Stimulated activated naive CD8-positive, alpha-beta T cell treated with anti-CD3 and anti-CD28 coated beads, Interleukin-15, Interleukin-2, amounts not matched to agents 100 ng/mL and 50 ng/mL, for 24 hours (primary cell): ENCODE measurements around the gene LNP1.
"Not testable (repeated sequence)": the region's sequence is repeated elsewhere in the genome, so short reads cannot be mapped to it uniquely, and the experiment has no call there.

ENCODE experiments used
- H3K27ac Mint-ChIP-seq: one replicate; pipeline ENCODE4 v1.8.0; 2021; ENCODE audit warnings: mild to moderate bottlenecking, mixed read lengths
- H3K27me3 Mint-ChIP-seq: one replicate; pipeline ENCODE4 v1.8.0; 2021; ENCODE audit warnings: mixed read lengths
- H3K36me3 Mint-ChIP-seq: one replicate; pipeline ENCODE4 v1.8.0; 2021; ENCODE audit warnings: low read depth, mixed read lengths
- H3K4me1 Mint-ChIP-seq: one replicate; pipeline ENCODE4 v1.8.0; 2021; ENCODE audit warnings: low read depth, mixed read lengths
- H3K4me3 Mint-ChIP-seq: one replicate; pipeline ENCODE4 v1.8.0; 2021; ENCODE audit warnings: mild to moderate bottlenecking, mixed read lengths
- H3K9me3 Mint-ChIP-seq: one replicate; pipeline ENCODE4 v1.8.0; 2021; ENCODE audit warnings: mixed read lengths

Gene LNP1

GRCh38 chr3:100467133-100467532 lies 65.8 kb downstream of the LNP1 start:
- Mint-ChIP-seq H3K27ac (no peak overlapping the region), H3K36me3 (no peaks in the 10 kb centered on the region), H3K4me1 (peaks cover 4% of the 10 kb centered on the region), H3K9me3 (peaks cover 10% of the 10 kb centered on the region), H3K27me3 (peaks cover 3% of the 10 kb centered on the region), H3K4me3 (no peak overlapping the region)

GRCh38 chr3:100468676-100469075 lies 67.3 kb downstream of the LNP1 start:
- peaks cover 10% of the 10 kb centered on the region for H3K9me3 Mint-ChIP-seq
- peaks cover 1% of the 10 kb centered on the region for H3K27me3 Mint-ChIP-seq
- peaks cover 4% of the 10 kb centered on the region for H3K4me1 Mint-ChIP-seq
- no peaks in the 10 kb centered on the region for H3K36me3 Mint-ChIP-seq
- H3K27ac Mint-ChIP-seq = no peak overlapping the region
- no peak overlapping the region for H3K4me3 Mint-ChIP-seq

- Mint-ChIP-seq H3K9me3 (peaks cover 10% of the 10 kb centered on the region), H3K4me3 (no peak overlapping the region), H3K27me3 (no peaks in the 10 kb centered on the region), H3K4me1 (peaks cover 4% of the 10 kb centered on the region), H3K27ac (no peak overlapping the region), H3K36me3 (no peaks in the 10 kb centered on the region)
These were observed 69.6 kb downstream of the LNP1 start for GRCh38 chr3:100470951-100471350.

- peaks cover 10% of the 10 kb centered on the region for H3K9me3 Mint-ChIP-seq
- H3K4me1 Mint-ChIP-seq = peaks cover 4% of the 10 kb centered on the region
- H3K36me3 Mint-ChIP-seq = no peaks in the 10 kb centered on the region
- H3K27ac Mint-ChIP-seq = no peak overlapping the region
- no peak overlapping the region for H3K4me3 Mint-ChIP-seq
- H3K27me3 Mint-ChIP-seq = no peaks in the 10 kb centered on the region
These were observed 70.1 kb downstream of the LNP1 start for GRCh38 chr3:100471444-100471843.

- H3K27me3 Mint-ChIP-seq, H3K27ac Mint-ChIP-seq, H3K4me1 Mint-ChIP-seq, H3K9me3 Mint-ChIP-seq, H3K4me3 Mint-ChIP-seq, H3K36me3 Mint-ChIP-seq: not testable (repeated sequence)
These were observed 76.6 kb downstream of the LNP1 start for GRCh38 chr3:100477851-100478360.

GRCh38 chr3:100478521-100478920 lies 77.2 kb downstream of the LNP1 start:
- H3K4me3 Mint-ChIP-seq, H3K36me3 Mint-ChIP-seq, H3K27ac Mint-ChIP-seq, H3K9me3 Mint-ChIP-seq, H3K4me1 Mint-ChIP-seq: not testable (repeated sequence)
- peaks cover 12% of the 10 kb centered on the region for H3K27me3 Mint-ChIP-seq

- H3K27ac Mint-ChIP-seq = no peak overlapping the region
- no peak overlapping the region for H3K4me3 Mint-ChIP-seq
- no peaks in the 10 kb centered on the region for H3K36me3 Mint-ChIP-seq
- H3K9me3 Mint-ChIP-seq = no peaks in the 10 kb centered on the region
- peaks cover 14% of the 10 kb centered on the region for H3K27me3 Mint-ChIP-seq
- no peaks in the 10 kb centered on the region for H3K4me1 Mint-ChIP-seq
These were observed 78.7 kb downstream of the LNP1 start for GRCh38 chr3:100480081-100480480.

GRCh38 chr3:100482176-100482575 lies 80.8 kb downstream of the LNP1 start:
- no peak overlapping the region for H3K4me3 Mint-ChIP-seq
- H3K9me3 Mint-ChIP-seq = no peaks in the 10 kb centered on the region
- H3K27me3 Mint-ChIP-seq = peaks cover 14% of the 10 kb centered on the region
- no peaks in the 10 kb centered on the region for H3K4me1 Mint-ChIP-seq
- H3K36me3 Mint-ChIP-seq = no peaks in the 10 kb centered on the region
- H3K27ac Mint-ChIP-seq = no peak overlapping the region

GRCh38 chr3:100483529-100483928 lies 82.2 kb downstream of the LNP1 start:
- Mint-ChIP-seq H3K27ac (peak overlapping the region; percentile 2), H3K27me3 (peaks cover 14% of the 10 kb centered on the region), H3K36me3 (no peaks in the 10 kb centered on the region), H3K4me3 (no peak overlapping the region), H3K4me1 (no peaks in the 10 kb centered on the region), H3K9me3 (no peaks in the 10 kb centered on the region)

GRCh38 chr3:100486808-100487207 lies 85.5 kb downstream of the LNP1 start:
- no peaks in the 10 kb centered on the region for H3K36me3 Mint-ChIP-seq
- H3K27ac Mint-ChIP-seq = no peak overlapping the region

GRCh38 chr3:100489118-100489517 lies 87.8 kb downstream of the LNP1 start:
- Mint-ChIP-seq H3K27ac (no peak overlapping the region), H3K9me3 (no peaks in the 10 kb centered on the region), H3K4me1 (peaks cover 10% of the 10 kb centered on the region), H3K36me3 (no peaks in the 10 kb centered on the region), H3K4me3 (no peak overlapping the region), H3K27me3 (peaks cover 31% of the 10 kb centered on the region)

More at GRCh38 chr3:100486808-100487207, 85.5 kb downstream of the LNP1 start:
- Mint-ChIP-seq H3K4me3 (no peak overlapping the region), H3K9me3 (no peaks in the 10 kb centered on the region), H3K27me3 (peaks cover 25% of the 10 kb centered on the region), H3K4me1 (no peaks in the 10 kb centered on the region)

GRCh38 chr3:100492059-100493006 lies 91.0 kb downstream of the LNP1 start, which contains the start of gene TMEM45A:
Gene TMEM45A (plus strand): TSS chr3:100492619. CDS start chr3:100555212, 62,593 bp downstream.
- no peaks in the 10 kb centered on the region for H3K9me3 Mint-ChIP-seq
- H3K36me3 Mint-ChIP-seq = no peaks in the 10 kb centered on the region
- peak within 1 kb of the TSS; percentile 86 for H3K4me3 Mint-ChIP-seq
- peaks cover 10% of the 10 kb centered on the region for H3K4me1 Mint-ChIP-seq
- H3K27ac Mint-ChIP-seq = peak within 1 kb of the TSS; percentile 41
- peaks cover 58% of the 10 kb centered on the region for H3K27me3 Mint-ChIP-seq

- Mint-ChIP-seq H3K27ac (no peak overlapping the region), H3K27me3 (peaks cover 45% of the 10 kb centered on the region), H3K4me1 (peaks cover 10% of the 10 kb centered on the region), H3K36me3 (no peaks in the 10 kb centered on the region), H3K9me3 (no peaks in the 10 kb centered on the region), H3K4me3 (no peak overlapping the region)
These were observed 95.4 kb downstream of the LNP1 start for GRCh38 chr3:100496711-100497261.

GRCh38 chr3:100499651-100500050 lies 98.3 kb downstream of the LNP1 start:
- no peak overlapping the region for H3K4me3 Mint-ChIP-seq
- no peaks in the 10 kb centered on the region for H3K36me3 Mint-ChIP-seq

GRCh38 chr3:100500320-100500880 lies 99.1 kb downstream of the LNP1 start:
- Mint-ChIP-seq H3K36me3 (no peaks in the 10 kb centered on the region), H3K27me3 (peaks cover 44% of the 10 kb centered on the region), H3K9me3 (no peaks in the 10 kb centered on the region), H3K4me1 (no peaks in the 10 kb centered on the region), H3K27ac (no peak overlapping the region), H3K4me3 (no peak overlapping the region)

More at GRCh38 chr3:100499651-100500050, 98.3 kb downstream of the LNP1 start:
- Mint-ChIP-seq H3K9me3 (no peaks in the 10 kb centered on the region), H3K27ac (no peak overlapping the region), H3K27me3 (peaks cover 44% of the 10 kb centered on the region), H3K4me1 (no peaks in the 10 kb centered on the region)
